Glomerular visceral epithelial cell (primary cell): ENCODE measurements around the gene PSTK.

Experiments used
- DNase-seq: peaks from one replicate; pipeline ENCODE4 v3.0.0-alpha.2; 2016; ENCODE audit errors: extremely low spot score

Gene PSTK

DNA sequence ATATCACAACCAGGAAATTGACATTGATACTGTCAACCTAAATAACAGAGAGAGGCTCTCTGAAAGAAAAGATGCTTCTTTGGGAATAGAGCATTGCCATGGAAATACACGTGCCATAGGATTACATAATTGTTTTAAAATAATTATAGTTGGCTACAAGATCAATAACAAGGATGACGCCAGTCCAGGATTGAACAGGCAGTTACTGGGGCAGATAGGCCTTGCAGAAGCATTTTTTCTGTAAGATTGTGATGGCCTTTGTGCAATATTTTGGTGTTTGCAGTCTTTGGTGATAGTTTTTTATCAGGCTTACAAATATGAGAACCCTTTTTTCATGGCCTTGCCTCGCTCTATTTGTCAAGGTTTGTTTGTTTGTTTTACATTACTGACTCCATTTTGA, 39.1 kb downstream of the PSTK start:
- DNase-seq, result no peak

DNA sequence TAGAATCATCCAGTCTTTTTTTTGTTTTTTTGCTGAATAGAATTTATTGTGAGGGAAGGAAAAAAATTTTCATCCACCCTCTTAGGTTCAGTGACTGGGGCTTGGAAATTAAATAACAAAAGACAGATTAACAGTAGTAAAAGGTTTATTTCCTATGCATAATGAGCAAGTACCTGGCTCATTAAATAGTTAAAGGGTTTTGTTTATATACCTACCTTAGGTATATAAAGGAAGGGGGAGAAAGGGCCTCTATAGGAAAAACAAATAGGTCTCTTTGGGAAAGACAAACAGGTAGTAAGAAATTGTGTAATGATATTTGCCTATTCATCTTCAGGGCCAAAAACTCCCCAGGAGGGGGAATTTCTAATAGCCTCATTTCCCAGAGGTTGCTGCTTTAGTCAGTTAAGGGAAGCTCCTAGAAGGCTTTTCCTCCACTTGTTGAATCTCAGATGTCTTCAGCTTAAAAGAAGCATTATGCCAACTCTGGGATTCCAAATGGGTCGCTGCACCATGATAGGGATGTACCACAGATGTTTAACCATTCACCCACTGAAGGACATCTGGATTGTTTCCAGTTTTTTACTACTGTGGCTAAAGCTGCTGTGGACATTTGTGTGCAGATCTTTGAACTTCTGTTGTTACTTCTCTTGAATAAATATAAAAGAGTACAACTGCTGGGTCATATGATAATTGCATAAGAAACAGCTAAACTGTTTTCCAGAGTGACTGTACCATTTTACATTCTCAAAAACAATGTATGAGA, 39.9 kb downstream of the PSTK start:
- no peak for DNase-seq

DNA sequence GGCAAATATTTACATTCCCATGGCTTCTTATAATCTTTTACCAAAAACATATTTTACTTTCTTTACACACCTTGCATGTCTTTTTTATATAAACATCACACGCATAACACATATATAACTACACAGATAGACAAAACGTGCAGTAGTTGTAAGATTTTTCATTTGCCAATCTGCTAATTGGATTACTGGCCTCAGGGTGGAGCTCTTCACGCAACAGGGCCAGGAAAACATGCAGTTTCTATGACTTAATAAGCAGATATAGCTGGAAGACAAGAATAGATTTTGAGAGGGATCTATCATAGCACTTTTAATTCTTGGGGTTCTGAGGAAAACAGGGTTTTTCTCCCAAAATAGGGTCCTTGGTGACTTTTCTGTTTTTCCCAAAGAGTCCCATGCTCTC, 41.3 kb downstream of the PSTK start:
- no peak for DNase-seq

DNA sequence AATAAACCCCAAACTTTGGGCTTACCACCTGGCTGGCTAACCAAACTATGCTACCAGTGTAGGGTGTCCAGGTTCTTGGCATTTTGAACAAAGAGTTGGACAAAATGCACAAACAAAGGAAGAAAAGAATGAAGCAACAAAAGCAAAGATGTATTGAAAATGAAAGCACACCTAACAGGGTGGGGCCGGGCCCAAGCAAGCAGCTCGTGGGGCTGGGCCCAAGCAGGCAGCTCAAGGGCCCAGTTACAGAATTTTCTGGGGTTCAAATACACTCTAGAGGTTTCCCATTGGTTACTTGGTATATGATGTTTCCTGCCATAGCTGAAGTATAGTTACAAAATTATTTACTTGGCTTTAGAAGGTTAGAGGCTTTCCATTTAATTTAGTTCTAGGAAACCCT, 44.3 kb downstream of the PSTK start:
- DNase-seq, result no peak

DNA sequence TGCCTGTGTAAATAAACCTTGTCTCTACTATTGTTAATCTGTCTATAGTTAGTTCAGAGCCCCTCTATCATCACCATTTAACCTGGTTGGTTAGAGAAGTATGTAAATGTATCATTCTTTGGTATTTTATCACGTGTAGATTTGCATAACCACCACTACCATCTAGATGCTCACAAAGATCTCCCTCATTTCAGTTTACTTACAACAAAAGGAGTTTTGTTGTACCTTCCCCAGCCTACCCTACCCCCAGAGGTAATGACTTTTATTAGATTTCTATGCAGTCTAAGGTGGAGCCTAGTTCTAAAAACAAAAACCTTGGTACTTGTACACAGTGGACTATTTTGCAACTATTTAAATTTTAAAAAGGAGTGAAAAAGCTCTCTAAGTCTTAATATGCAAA, 46.1 kb downstream of the PSTK start:
- no peak for DNase-seq

DNA sequence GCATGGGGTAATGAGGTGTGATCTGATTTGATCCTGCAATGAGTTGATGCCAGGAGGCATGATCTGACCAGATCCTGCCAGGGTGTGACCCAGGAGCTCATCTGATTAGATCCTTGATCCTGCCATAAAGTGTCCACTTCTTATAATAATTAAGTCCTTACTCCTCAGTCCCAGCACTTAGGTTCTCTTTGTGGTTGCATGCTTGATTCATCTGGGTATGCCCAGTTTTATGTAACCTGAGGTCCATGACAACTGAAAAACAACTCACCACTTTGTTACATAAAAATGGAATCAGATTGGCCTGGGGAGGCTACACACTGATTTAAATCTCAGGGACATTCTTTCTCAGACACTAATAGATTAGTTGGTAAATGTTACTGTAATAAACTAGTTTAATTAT, 47.7 kb downstream of the PSTK start:
- peak; percentile 54 for DNase-seq

DNA sequence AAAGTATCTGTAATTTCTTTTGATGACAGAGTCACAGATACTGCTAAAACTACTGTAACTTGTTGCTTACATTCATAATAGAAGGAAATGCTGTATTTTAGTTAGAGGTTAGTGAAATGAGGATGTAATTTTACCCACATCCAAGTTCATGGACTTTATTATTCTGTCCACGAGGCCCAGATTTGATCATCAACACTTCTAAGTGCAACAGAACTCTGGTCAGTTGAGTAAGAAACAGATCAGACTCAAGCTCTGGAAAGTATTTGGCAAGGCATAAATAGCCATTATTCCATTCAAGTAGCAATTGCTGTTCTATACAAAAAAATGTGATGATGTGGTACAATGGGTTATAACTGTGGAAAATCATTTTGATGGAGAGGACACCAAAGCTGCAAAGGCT, 50.9 kb downstream of the PSTK start:
- DNase-seq, result no peak

DNA sequence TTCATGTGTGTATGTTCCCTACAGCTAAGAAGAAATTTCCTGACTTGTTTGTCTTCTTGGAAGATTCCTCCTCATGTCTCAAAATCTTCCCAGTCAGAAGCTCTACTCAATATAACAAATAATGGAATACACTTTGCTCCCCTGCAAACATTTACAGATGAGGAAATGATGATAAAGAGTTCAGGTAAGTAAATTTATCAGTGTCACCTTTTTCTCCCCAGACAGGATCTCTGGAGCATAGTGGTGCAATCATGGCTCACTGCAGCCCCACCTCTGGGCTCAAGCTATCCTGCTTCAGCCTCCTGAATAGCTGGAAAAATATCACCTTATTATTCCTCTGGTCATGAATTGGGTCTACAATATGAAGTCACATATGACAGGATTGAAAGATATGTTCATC, 54.1 kb downstream of the PSTK start:
- DNase-seq, result no peak

DNA sequence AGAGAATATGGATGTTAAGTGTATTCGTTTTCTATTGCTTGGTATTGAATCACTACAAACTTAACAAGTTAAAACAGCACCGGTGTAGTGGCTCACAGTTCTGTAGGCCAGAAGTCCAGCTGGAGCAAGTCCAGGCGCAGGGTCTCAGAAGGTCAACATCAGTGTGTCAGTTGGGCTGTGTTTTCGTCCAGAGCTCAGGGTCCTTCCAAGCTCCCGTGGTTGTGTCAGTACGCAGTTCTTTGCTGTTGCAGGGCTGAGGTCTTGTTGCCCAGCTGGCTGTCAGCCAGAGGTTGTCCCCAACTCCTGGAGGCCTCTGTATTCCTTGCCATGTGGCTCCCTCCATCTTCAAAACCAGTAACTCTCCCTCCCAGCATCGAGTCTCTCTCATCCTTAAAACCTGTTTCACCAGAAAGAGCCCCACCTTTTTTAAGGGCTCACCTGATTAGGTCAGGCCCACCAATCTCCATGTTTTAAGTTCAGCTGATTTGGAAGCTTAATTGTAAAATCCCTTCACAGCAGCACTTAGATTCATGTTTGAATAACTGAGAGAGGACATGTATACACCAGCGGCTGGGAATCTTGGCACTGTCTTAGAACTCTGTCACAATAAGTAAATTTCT, 55.4 kb downstream of the PSTK start:
- no peak for DNase-seq

DNA sequence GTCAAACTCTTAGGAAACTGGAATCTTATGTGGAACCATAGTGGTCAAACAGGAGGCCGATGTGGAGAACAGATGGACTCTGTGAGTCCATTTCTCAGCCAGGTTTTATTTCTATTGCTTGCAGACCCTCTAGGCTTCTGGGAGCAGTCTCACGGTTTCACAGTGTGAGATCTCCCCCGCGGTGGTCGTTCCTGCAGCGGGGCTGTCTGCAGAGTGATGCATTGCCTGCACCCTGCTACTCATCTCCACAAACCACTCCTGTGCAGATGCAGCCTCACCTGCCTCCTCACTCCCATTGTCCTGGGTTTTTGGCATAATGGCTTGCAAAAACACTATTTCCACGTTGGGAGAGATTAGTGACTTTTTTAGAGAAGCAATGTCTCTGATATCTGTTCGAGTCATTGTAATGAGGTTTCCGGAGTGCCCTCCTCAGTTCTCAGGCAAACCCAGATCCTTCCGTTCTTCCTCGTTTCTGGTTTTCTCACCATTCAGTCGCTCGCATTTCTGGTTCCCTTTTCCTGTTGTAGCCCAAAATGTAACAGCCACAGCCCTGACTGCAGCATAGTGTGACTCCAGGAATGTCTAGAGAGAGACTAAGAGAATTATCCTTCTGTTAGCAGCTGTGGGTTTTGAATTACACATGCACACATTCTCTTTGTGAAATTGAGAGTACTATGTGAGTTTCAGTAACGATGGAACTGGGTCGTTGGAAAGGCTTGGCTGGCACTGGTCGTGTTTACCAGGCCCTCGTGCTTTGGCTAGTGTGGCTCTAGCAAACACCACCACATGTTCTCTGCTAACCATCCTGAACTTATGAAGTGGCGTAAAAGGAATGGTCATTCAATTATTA, 58.8 kb downstream of the PSTK start:
- DNase-seq, result no peak

DNA sequence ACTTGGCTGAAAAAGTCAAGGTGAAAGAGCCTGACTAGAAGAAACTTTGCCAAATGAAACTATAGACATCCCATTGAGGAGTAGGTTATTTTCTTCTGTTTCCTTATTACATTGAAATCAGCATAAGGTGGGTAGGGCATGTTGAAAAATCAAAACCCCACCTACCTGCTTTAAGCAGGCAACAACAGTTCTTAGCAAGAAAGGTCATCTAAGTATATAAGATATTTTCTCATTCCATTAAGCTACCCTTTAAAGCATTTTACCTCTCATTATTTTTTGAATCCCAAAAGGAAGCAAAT, 59.4 kb downstream of the PSTK start:
- DNase-seq, result no peak
